Rectal smooth muscle tissue (tissue), 1 donor: Measurements from ENCODE around the gene CCDC192.

Experiments
- H3K27ac ChIP-seq: one replicate; pipeline ENCODE4 v1.7.0; 2013; ENCODE audit warnings: low read depth, low read length, inconsistent platforms
- H3K27me3 ChIP-seq: one replicate; pipeline ENCODE4 v1.7.0; 2013; ENCODE audit warnings: low read length; ENCODE audit not compliant: control insufficient read depth, insufficient read depth
- H3K36me3 ChIP-seq: one replicate; pipeline ENCODE4 v1.7.0; 2013; ENCODE audit warnings: low read length; ENCODE audit not compliant: control insufficient read depth, insufficient read depth
- H3K4me1 ChIP-seq: one replicate; pipeline ENCODE4 v1.7.0; 2013; ENCODE audit warnings: low read length; ENCODE audit not compliant: control insufficient read depth, insufficient read depth
- H3K4me3 ChIP-seq: one replicate; pipeline ENCODE4 v1.7.0; 2013; ENCODE audit warnings: low read length
- H3K9ac ChIP-seq: one replicate; pipeline ENCODE4 v1.7.0; 2013; ENCODE audit warnings: low read length

The CCDC192 gene

GRCh38 chr5:127892467-127893207 lies 189.4 kb downstream of the CCDC192 start:
- Histone ChIP-seq H3K9ac (no peak overlapping the region), H3K4me3 (no peak overlapping the region), H3K27ac (no peak overlapping the region)

DNA sequence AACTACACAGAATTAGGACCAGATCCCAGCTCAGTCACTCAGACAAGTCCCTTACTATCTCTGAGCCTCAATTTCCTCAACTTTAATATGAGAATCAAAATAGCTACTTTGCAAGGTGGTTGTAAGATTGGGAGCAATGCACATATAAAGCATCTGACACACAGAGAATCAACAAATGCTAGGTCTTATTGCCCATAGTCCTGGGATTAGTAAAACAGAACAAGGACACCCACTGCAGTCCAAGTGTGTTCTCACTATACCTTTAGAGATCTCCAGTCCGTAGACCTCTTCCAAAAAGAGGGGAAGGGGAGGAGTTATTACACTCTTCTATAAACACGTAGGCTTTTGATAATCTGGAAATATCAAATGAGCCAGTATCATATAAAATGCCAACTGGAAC lies 190.0 kb downstream of the CCDC192 start:
- H3K4me3 ChIP-seq, result no peak overlapping the region
- no peak overlapping the region for H3K9ac ChIP-seq
- H3K36me3 ChIP-seq, result no peaks in the 10 kb centered on the region
- H3K27me3 ChIP-seq, result no peaks in the 10 kb centered on the region
- H3K4me1 ChIP-seq, result no peaks in the 10 kb centered on the region
- H3K27ac ChIP-seq, result no peak overlapping the region

More at GRCh38 chr5:127892467-127893207, 189.4 kb downstream of the CCDC192 start:
- Histone ChIP-seq H3K27me3 (no peaks in the 10 kb centered on the region), H3K4me1 (no peaks in the 10 kb centered on the region), H3K36me3 (no peaks in the 10 kb centered on the region)

DNA sequence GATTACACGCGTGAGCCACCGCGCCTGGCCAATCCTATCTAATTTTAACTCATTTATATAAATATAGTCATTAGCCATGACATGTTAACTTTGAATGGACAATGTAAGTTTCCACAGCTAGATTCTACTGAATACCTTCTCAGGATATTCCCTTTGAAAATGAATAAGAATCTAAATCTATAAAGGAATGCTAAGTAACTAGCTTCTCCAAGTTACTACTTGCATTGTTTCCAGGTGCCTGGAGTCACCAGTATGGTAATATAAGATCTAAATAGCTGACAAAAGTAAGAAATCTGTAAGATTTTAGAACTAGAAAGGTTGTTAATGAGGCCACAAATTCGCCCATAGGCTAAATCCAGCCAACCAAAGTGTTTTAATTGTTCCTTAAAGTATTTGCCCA lies 191.3 kb downstream of the CCDC192 start:
- Histone ChIP-seq H3K36me3 (no peaks in the 10 kb centered on the region), H3K4me1 (no peaks in the 10 kb centered on the region), H3K27ac (no peak overlapping the region), H3K9ac (no peak overlapping the region), H3K27me3 (no peaks in the 10 kb centered on the region), H3K4me3 (no peak overlapping the region)

GRCh38 chr5:127898551-127899213 lies 195.5 kb downstream of the CCDC192 start:
- H3K36me3 ChIP-seq, result no peaks in the 10 kb centered on the region
- H3K9ac ChIP-seq, result no peak overlapping the region
- no peak overlapping the region for H3K4me3 ChIP-seq
- no peaks in the 10 kb centered on the region for H3K27me3 ChIP-seq
- H3K4me1 ChIP-seq, result no peaks in the 10 kb centered on the region
- H3K27ac ChIP-seq, result no peak overlapping the region

- Histone ChIP-seq H3K4me3 (no peak overlapping the region), H3K27ac (no peak overlapping the region), H3K9ac (no peak overlapping the region), H3K27me3 (no peaks in the 10 kb centered on the region), H3K36me3 (no peaks in the 10 kb centered on the region), H3K4me1 (no peaks in the 10 kb centered on the region)
Measured at GRCh38 chr5:127899214-127899610, 196.0 kb downstream of the CCDC192 start.

DNA sequence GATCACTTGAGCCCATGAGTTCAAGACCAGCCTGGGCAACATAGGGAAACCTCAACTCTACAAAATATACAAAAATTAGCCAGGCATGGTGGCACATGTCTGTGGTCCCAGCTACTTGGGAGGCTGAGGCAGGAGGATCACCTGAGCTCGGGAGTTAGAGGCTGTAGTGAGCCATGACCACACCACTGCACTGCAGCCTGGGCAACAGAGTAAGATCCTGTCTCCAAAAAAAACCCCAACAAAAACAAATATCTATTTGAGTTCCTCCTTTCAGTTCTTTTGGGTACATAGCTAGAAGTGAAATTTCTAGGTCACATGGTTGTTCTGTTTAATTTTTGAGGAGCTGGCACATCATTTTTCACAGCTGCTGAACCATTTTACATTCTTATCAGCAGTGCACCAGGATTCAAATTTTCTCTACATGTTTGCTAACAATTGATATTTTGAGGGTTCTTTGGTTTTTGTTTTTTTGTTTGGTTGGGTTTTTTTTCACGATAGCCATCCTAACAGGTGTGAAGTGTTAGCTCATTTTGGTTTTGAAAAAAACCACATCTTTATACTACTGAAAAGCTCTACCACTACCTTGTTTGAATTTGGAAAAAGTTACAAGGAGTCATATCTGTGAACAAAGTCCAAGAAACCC lies 203.5 kb downstream of the CCDC192 start:
- no peak overlapping the region for H3K27ac ChIP-seq
- H3K4me3 ChIP-seq, result no peak overlapping the region
- no peaks in the 10 kb centered on the region for H3K4me1 ChIP-seq
- H3K9ac ChIP-seq, result no peak overlapping the region
- no peaks in the 10 kb centered on the region for H3K36me3 ChIP-seq
- no peaks in the 10 kb centered on the region for H3K27me3 ChIP-seq

- Histone ChIP-seq H3K9ac (no peak overlapping the region), H3K4me1 (no peaks in the 10 kb centered on the region), H3K27me3 (no peaks in the 10 kb centered on the region), H3K27ac (no peak overlapping the region), H3K36me3 (no peaks in the 10 kb centered on the region), H3K4me3 (no peak overlapping the region)
Measured at GRCh38 chr5:127907907-127908306, 204.7 kb downstream of the CCDC192 start.

DNA sequence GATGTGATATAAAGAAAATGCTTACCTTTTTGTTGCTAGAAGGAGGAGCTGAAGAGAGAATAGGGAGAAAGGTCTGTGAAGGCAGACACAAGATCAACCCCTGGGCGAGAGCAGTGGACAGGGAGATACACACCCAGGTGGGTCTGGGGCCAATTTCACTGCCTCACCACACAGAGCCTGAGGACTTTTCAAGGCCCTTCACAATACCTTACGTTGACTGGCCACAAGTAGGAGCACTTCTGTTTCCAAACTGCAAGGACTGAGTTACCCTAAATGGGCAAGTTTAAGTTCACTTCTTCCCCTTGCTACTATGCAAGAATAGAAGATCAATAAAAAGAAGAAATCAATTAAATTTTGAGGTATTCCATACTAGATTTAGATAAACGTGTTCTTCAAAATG lies 205.9 kb downstream of the CCDC192 start:
- Histone ChIP-seq H3K27ac (no peak overlapping the region), H3K36me3 (no peaks in the 10 kb centered on the region), H3K9ac (no peak overlapping the region), H3K27me3 (no peaks in the 10 kb centered on the region), H3K4me3 (no peak overlapping the region), H3K4me1 (no peaks in the 10 kb centered on the region)

DNA sequence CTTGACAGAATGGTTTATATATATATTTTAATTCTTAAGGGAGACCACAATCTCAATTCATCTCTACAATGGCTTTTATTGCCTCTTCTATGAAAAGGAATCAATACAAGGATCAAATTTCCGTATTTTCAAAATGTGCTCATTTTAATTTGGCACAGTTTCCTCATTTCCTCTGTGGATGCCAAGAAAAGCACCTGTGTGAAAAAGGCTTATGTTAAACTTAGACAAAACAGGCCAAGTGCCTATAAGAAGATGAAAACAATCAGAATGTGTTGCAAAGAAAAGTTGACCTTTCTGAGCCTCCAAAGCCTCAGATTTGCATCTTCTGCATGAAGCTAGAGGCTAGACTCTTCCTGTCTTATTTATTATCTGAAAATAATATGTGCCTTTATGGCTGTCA lies 206.6 kb downstream of the CCDC192 start:
- H3K27ac ChIP-seq, result no peak overlapping the region

GRCh38 chr5:127910307-127910956 lies 207.2 kb downstream of the CCDC192 start:
- Histone ChIP-seq H3K4me1 (no peaks in the 10 kb centered on the region), H3K27me3 (no peaks in the 10 kb centered on the region), H3K36me3 (no peaks in the 10 kb centered on the region), H3K27ac (no peak overlapping the region), H3K4me3 (no peak overlapping the region), H3K9ac (no peak overlapping the region)

More for the DNA sequence above, 206.6 kb downstream of the CCDC192 start:
- no peaks in the 10 kb centered on the region for H3K36me3 ChIP-seq
- H3K9ac ChIP-seq, result no peak overlapping the region
- H3K27me3 ChIP-seq, result no peaks in the 10 kb centered on the region
- H3K4me1 ChIP-seq, result no peaks in the 10 kb centered on the region
- no peak overlapping the region for H3K4me3 ChIP-seq

DNA sequence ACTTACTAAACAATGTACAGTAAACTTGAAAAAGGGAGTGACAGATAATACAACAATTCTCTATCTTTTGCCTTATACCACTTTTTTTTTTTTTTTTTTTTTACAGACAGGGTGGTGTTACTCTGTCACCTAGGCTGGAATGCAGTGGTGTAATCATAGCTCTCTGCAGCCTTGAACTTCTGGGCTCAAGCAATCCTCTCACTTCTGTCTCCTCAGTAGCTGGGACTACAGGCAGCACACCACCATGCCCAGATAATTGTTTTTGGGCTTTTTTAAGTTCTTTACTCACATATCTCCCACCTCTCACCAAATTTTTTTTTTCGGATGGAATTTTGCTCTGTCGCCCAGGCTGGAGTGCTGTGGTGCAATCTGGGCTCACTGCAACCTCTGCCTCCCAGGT lies 208.4 kb downstream of the CCDC192 start:
- Histone ChIP-seq H3K4me3 (no peak overlapping the region), H3K27me3 (no peaks in the 10 kb centered on the region), H3K9ac (no peak overlapping the region), H3K36me3 (no peaks in the 10 kb centered on the region), H3K27ac (no peak overlapping the region), H3K4me1 (no peaks in the 10 kb centered on the region)

GRCh38 chr5:127912411-127912810 lies 209.2 kb downstream of the CCDC192 start:
- Histone ChIP-seq H3K27ac (no peak overlapping the region), H3K27me3 (no peaks in the 10 kb centered on the region), H3K4me3 (no peak overlapping the region), H3K4me1 (no peaks in the 10 kb centered on the region), H3K9ac (no peak overlapping the region), H3K36me3 (no peaks in the 10 kb centered on the region)
